Stimulated activated naive CD8-positive, alpha-beta T cell treated with anti-CD3 and anti-CD28 coated beads, Interleukin-15, Interleukin-2, amounts not matched to agents 100 ng/mL and 50 ng/mL, for 24 hours (primary cell): ENCODE data around the gene DAZL.

Experiments used
- H3K27ac Mint-ChIP-seq: one replicate; pipeline ENCODE4 v1.8.0; 2021; ENCODE audit warnings: mild to moderate bottlenecking, mixed read lengths
- H3K27me3 Mint-ChIP-seq: one replicate; pipeline ENCODE4 v1.8.0; 2021; ENCODE audit warnings: mixed read lengths
- H3K36me3 Mint-ChIP-seq: one replicate; pipeline ENCODE4 v1.8.0; 2021; ENCODE audit warnings: low read depth, mixed read lengths
- H3K4me1 Mint-ChIP-seq: one replicate; pipeline ENCODE4 v1.8.0; 2021; ENCODE audit warnings: low read depth, mixed read lengths
- H3K4me3 Mint-ChIP-seq: one replicate; pipeline ENCODE4 v1.8.0; 2021; ENCODE audit warnings: mild to moderate bottlenecking, mixed read lengths
- H3K9me3 Mint-ChIP-seq: one replicate; pipeline ENCODE4 v1.8.0; 2021; ENCODE audit warnings: mixed read lengths

Gene DAZL

DNA sequence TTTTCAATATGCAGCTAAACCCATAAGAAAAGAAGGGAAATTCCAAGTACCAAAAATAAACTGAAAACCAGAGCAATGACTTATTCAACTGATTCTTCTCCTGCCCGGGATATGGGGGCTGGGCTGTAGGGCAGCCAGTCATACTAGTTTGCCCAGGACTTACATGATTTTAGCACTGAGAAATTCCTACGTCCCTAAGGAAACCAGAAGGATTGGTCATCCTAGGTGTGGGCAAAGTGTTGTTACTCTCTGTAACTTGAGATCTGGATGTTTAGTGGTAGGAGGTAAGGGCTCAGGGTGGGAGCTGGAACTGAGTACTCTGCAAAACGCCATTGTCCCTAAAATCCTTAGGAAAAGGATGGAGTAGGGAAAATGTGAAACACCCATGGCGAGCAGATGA, 1.2 kb upstream of the DAZL start:
- no peaks in the 10 kb centered on the region for H3K27me3 Mint-ChIP-seq
- H3K4me3 Mint-ChIP-seq: no peak overlapping the region
- H3K4me1 Mint-ChIP-seq: peaks cover 12% of the 10 kb centered on the region

DNA sequence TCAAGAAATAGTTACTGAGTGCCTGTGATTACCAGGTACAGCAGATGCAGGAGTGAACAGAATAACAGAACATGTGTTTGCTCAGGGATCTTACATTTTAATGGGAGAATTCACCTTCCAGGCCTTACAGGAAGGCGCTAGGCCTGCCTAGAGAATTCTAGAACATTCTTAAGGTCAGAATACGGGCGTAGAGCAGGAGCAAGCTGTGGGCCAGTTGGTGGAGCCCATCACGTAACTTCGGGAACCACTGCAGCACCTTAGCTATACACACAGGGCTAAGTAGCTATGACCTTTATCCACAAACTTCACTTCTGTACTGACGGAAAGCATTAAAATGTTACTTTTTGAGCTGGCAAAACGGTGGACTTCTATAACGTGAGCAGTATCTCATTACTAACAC, 743 bp upstream of the DAZL start:
- H3K4me3 Mint-ChIP-seq: no peak overlapping the region
- peaks cover 3% of the 10 kb centered on the region for H3K27me3 Mint-ChIP-seq
- H3K27ac Mint-ChIP-seq: no peak overlapping the region
- no peaks in the 10 kb centered on the region for H3K9me3 Mint-ChIP-seq
- no peaks in the 10 kb centered on the region for H3K36me3 Mint-ChIP-seq
- H3K4me1 Mint-ChIP-seq: peaks cover 12% of the 10 kb centered on the region

More for the DNA sequence above, 1.2 kb upstream of the DAZL start:
- no peak overlapping the region for H3K27ac Mint-ChIP-seq
- H3K9me3 Mint-ChIP-seq: no peaks in the 10 kb centered on the region
- H3K36me3 Mint-ChIP-seq: no peaks in the 10 kb centered on the region

DNA sequence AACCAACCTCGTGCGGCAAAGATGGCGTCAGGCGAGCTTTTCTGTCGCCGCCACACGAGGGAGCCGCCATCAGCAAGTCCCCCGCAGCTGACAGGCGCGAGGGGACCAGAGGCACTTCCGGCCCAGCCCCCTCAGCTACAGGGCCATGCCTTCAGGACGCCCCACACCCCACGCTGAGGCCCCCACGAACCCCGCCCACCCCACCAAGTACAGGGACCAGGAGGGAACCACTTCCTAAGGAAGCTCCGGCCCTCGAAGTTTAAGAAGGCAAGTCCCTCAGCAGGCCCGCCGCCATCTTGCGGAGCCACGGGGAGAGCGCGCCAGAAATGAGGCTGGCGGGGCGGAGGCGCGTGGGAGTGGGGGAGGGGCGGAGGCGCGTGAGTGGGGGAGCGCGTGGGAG, 790 bp downstream of the DAZL start:
- Mint-ChIP-seq H3K4me1 (peaks cover 12% of the 10 kb centered on the region), H3K27ac (no peak overlapping the region), H3K27me3 (peaks cover 18% of the 10 kb centered on the region), H3K4me3 (no peak overlapping the region), H3K36me3 (no peaks in the 10 kb centered on the region), H3K9me3 (no peaks in the 10 kb centered on the region)

DNA sequence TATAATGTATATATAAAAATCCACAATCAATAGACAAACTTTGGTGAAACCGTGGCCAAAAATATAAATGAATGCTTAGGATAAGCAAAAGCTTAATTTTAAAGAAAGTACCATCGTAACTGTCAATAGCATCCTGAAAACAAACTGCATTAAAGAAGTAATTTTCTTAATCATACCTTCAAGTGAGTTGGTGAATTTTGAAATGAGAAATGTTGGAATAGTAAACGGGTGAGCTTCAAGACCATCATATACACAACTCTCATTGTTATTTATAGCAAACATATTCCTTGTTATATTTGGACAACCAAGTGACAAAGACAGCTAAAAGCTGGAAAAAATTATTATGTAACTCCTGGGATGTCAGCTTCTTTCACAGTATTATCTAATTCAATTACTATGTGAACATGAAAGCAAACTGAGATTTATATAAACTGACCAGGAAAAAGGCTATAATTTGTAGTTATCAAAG, 3.7 kb downstream of the DAZL start:
- Mint-ChIP-seq H3K4me1 (peaks cover 16% of the 10 kb centered on the region), H3K27me3 (peaks cover 31% of the 10 kb centered on the region)

DNA sequence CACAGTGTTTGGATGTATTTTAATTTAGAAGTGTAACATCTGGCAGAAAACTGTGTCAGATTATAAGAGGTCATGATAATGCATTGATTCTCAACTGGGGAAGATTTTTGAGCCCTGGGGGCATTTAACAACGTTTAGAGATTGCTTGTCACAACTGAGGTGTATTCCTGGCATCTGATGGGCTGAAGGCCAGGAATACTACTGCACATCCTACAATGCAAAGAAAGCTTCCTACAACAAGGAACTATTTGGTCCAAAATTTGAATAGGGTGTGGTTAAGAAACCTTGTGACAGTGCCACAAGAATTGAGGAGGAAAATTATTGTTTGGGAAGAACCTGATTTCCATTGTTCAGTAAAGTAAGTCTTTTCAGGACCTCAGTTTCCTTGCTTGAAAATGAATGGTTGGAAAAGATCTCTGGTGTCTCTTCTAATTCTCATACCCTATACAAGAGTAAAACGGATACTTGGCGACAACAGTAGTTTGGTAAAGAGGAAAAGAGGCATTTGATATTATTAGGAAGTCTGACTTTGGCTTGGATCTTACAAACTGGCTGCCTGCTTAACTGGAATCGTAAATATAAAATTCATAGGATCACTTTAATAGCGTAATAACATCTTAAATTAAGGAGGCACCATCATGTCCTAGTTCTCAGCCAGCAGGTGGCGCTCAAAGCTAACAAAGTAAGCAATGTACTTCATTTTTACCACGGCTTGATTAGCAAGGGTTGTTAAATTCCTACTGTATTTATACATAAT, 4.3 kb downstream of the DAZL start:
- Mint-ChIP-seq H3K27me3 (peaks cover 31% of the 10 kb centered on the region), H3K9me3 (no peaks in the 10 kb centered on the region), H3K4me3 (no peak overlapping the region), H3K4me1 (peaks cover 16% of the 10 kb centered on the region), H3K36me3 (no peaks in the 10 kb centered on the region), H3K27ac (no peak overlapping the region)

More for the DNA sequence above, 3.7 kb downstream of the DAZL start:
- Mint-ChIP-seq H3K36me3 (no peaks in the 10 kb centered on the region), H3K9me3 (no peaks in the 10 kb centered on the region), H3K4me3 (no peak overlapping the region), H3K27ac (no peak overlapping the region)

DNA sequence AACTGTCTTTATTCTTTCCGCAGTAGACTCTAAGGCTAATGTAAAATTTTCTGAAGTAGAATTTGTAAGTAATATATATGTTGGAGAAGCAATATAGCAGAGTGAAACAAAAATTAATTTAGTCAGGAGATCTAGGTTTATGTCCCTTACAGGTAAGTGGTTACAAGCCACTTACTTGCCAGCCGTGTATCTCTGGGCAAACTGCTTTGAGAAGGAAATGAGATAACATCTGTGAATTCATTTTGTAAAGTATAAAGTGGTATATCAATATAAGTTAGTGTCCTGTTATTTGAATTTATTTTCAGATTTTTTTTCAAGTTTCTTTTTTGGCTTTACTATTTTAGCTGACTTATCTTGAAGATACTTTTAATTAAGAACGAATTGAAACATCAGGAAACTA, 5.5 kb downstream of the DAZL start:
- H3K9me3 Mint-ChIP-seq: no peaks in the 10 kb centered on the region
- no peak overlapping the region for H3K4me3 Mint-ChIP-seq
- H3K27ac Mint-ChIP-seq: no peak overlapping the region

DNA sequence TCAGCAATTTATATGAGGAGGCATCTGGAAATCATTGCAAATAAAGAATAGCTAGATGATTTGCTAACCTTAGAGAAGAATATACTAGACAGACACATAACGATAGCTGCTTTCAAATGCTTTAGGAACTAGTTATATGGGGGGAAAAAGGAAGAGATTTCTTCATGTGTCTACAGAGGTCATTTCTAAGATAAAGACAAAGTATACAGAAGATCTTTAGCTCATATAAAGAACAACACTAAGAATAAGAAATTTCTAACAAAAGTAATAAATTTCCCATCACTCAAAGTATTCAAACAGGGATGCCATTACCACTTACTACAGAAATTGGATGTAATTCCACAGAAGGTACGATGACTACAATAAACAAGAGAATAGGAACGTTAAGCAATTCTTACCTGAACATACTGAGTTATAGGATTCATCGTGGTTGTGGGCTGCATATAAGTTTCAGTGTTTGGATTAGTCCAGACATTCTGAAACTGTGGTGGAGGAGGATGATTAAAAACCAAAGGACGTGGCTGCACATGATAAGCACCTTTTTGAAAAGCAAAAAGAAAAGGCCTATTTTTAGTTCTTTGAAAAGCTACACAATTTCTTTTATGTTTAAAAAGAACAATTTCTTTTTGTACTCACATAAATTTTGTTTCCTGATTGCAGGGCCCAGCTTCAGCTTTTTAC, 8.7 kb downstream of the DAZL start:
- Mint-ChIP-seq H3K9me3 (no peaks in the 10 kb centered on the region), H3K27ac (peak overlapping the region; percentile 7), H3K4me3 (peak overlapping the region; percentile 5), H3K36me3 (no peaks in the 10 kb centered on the region), H3K4me1 (peaks cover 22% of the 10 kb centered on the region), H3K27me3 (peaks cover 46% of the 10 kb centered on the region)

More for the DNA sequence above, 5.5 kb downstream of the DAZL start:
- H3K27me3 Mint-ChIP-seq: peaks cover 34% of the 10 kb centered on the region
- no peaks in the 10 kb centered on the region for H3K36me3 Mint-ChIP-seq
- H3K4me1 Mint-ChIP-seq: peaks cover 22% of the 10 kb centered on the region

DNA sequence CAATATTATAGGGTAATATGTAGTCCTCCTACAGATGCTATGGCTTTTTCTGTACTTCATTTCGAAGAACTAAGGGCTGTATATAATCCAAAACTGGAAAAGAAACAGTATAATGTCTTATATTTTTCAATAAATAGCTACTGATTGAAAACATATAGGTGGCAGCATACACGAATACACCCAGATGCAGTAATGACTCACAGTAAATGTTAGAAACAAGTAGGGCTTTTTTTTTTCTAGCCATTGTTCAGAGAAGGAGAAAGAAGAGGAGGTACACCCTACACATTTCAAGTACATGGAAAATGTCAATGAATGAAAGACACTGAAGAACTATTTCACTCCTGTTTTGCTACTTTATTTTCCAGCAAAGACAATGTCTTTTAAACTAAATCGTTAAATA, 9.4 kb downstream of the DAZL start:
- no peak overlapping the region for H3K27ac Mint-ChIP-seq
- H3K36me3 Mint-ChIP-seq: no peaks in the 10 kb centered on the region
- H3K27me3 Mint-ChIP-seq: peaks cover 45% of the 10 kb centered on the region
- no peaks in the 10 kb centered on the region for H3K9me3 Mint-ChIP-seq
- H3K4me3 Mint-ChIP-seq: no peak overlapping the region
- H3K4me1 Mint-ChIP-seq: peaks cover 22% of the 10 kb centered on the region

DNA sequence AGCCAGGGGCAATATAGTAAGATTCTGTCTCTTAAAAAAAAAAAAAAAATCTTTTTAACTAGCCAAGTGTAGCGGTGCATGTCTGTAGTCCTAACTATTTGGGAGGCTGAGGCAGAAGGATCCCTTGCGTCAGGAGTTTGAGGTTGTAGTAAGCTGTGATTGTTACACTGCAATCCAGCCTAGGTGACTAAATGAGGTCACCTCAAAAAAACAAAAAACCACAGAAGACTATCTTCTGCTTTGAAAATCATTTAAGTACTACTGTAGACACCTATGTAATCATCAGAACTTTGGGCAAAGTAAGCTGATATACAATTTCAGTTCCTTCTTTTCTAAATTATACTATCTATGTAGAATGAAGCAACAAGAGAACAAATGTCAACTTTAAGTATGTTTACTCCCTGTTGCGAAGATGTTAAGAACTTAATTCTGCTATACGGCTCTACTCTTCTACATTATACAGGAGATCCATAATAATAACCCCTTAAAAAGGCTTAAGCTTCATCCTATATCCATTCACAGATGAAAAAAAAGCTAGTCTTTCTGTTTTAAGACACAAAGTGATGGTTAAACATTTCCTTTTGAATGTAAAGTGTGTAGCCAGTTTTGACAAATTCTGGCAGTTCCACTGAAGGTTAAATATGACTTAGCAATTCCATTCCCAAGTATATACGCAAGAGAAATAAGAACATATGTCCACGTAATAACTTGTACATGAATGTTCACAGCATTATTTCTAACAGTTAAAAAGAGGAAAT, 15.2 kb downstream of the DAZL start:
- no peaks in the 10 kb centered on the region for H3K9me3 Mint-ChIP-seq
- H3K4me3 Mint-ChIP-seq: no peak overlapping the region
- no peak overlapping the region for H3K27ac Mint-ChIP-seq

DNA sequence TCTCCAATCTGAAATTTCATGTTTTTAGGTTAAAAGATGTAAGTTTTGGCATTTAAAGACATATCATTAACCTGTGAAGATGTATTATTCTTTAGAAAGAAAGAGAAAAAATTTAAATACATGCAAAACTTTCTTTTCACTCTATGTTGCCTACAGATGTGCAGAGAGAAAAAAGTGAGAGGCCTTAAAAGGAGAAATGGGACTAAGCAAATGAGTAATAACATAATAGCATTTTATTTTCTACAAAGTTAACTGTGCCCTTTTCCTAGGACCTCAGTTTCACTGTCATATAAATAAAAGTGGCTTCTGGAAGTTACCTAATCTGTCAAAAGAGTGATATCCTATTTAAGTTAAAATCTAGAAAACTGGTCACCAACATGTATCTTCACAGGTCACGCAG, 16.1 kb downstream of the DAZL start:
- H3K27ac Mint-ChIP-seq: no peak overlapping the region
- H3K4me1 Mint-ChIP-seq: peaks cover 18% of the 10 kb centered on the region
- no peak overlapping the region for H3K4me3 Mint-ChIP-seq
- H3K36me3 Mint-ChIP-seq: no peaks in the 10 kb centered on the region
- H3K9me3 Mint-ChIP-seq: no peaks in the 10 kb centered on the region
- H3K27me3 Mint-ChIP-seq: peaks cover 10% of the 10 kb centered on the region

More for the DNA sequence above, 15.2 kb downstream of the DAZL start:
- Mint-ChIP-seq H3K36me3 (no peaks in the 10 kb centered on the region), H3K27me3 (peaks cover 19% of the 10 kb centered on the region), H3K4me1 (peaks cover 18% of the 10 kb centered on the region)

DNA sequence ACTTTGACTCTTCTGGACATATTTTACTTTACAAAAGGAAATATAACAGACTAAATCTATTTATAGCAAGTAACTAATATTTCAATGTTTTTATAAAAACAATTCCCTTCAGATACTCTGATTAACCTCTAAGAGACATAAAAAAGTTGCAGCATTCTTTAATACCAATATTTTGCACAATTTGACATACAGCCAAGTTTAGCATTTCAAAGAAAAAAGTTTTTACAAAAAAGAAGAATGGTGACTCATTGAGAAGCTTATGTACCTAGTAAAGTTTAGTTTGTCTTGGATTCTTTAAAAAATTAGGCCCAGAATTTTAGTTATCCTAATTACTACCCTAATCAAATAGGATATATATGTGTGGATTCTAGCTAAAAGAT, 17.6 kb downstream of the DAZL start:
- Mint-ChIP-seq H3K27ac (no peak overlapping the region), H3K36me3 (no peaks in the 10 kb centered on the region), H3K4me3 (no peak overlapping the region), H3K27me3 (peaks cover 7% of the 10 kb centered on the region), H3K4me1 (peaks cover 18% of the 10 kb centered on the region), H3K9me3 (no peaks in the 10 kb centered on the region)

DNA sequence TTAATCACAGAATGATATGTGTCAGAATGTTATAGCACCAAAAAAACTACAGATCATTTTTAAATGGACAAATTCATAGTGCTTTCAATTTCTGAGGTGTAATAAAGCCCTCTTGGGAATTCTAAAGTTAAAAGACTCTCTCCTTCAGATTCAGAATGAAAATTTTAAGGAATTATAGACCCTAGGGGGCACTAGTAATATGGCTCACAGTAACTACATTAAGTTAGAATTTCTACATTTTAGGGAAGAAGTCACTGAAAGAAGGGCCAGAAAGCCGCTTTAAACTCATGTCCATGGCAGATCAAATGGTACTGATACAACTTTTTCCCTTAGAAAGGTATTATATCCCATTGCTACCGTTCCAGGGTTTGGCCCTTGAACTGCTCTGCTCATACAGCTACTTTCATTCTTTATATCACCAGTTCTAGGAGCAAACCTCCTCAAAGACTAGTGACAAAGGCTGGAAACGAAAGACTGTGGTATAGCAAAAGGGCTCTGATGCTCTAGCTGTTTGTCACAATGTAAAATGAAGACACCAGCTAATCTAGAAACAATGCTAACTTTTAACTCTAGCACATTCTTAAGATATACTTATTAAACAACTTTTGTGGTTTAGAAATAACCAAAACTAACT, 18.1 kb downstream of the DAZL start:
- no peaks in the 10 kb centered on the region for H3K36me3 Mint-ChIP-seq
- H3K9me3 Mint-ChIP-seq: no peaks in the 10 kb centered on the region
- no peak overlapping the region for H3K27ac Mint-ChIP-seq

DNA sequence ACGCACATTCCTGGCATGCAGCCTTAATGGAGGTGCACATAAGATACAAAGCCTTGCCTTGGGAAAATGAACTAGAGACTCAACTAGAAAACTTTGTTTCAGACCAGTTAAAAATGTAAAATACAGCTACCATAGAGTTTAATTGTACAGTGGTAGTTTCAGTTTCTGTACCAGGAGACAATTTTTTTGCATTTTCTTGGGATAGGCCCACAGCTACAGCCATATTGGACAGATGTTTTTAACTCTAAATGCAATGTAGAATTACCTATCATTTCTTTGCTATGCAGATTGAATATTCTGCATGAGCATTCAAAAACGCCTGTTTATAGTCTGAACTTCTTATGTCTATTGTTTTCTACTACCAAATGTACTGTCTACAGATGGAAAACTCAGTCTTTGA, 20.3 kb downstream of the DAZL start:
- H3K36me3 Mint-ChIP-seq: no peaks in the 10 kb centered on the region
- H3K27me3 Mint-ChIP-seq: no peaks in the 10 kb centered on the region
- H3K9me3 Mint-ChIP-seq: no peaks in the 10 kb centered on the region
- no peak overlapping the region for H3K4me3 Mint-ChIP-seq
- H3K27ac Mint-ChIP-seq: no peak overlapping the region
- H3K4me1 Mint-ChIP-seq: peaks cover 14% of the 10 kb centered on the region

More for the DNA sequence above, 18.1 kb downstream of the DAZL start:
- H3K4me3 Mint-ChIP-seq: no peak overlapping the region
- peaks cover 7% of the 10 kb centered on the region for H3K27me3 Mint-ChIP-seq
- peaks cover 21% of the 10 kb centered on the region for H3K4me1 Mint-ChIP-seq

DNA sequence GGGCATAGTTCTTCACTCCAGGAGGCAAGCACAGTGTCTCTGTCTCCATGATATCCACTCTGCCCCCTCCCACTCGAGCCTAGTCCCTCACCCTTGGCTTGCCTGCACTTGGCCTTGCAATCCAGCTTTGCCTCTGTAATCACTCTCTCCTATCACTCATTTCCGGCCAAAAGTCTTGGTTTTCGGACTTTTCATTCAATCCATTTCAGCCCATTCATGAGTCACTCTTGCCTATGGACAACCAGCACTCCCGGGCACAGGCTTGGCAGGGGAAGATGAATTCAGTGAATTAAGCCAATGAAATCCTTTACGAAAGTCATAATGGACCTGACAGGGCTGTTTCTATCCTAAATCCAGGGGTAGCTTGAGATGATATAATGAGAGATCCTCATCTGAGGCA, 21.7 kb downstream of the DAZL start:
- H3K27ac Mint-ChIP-seq: no peak overlapping the region
- no peaks in the 10 kb centered on the region for H3K36me3 Mint-ChIP-seq
- H3K4me3 Mint-ChIP-seq: no peak overlapping the region
- no peaks in the 10 kb centered on the region for H3K9me3 Mint-ChIP-seq
- no peaks in the 10 kb centered on the region for H3K27me3 Mint-ChIP-seq
- H3K4me1 Mint-ChIP-seq: peaks cover 4% of the 10 kb centered on the region

DNA sequence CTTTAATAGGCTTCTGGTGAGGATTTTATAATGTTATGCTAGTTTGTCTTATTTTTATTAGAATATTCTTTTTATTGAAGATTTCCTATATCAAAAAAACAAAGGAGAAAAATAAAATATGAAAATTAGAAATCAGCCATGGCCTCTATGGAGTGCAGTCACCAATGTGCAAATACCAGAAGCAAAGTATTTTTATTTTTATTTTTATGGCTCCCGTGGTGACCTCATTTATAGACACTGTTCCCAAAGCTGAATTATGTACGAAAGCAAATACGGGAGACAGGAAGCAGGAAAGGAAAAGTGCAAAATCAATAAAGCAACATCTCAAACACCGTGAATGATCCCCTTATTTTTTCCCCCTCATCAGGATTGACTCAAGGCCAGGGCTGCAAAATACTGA, 35.1 kb downstream of the DAZL start:
- Mint-ChIP-seq H3K4me3 (no peak overlapping the region), H3K27ac (no peak overlapping the region), H3K9me3 (no peaks in the 10 kb centered on the region), H3K4me1 (no peaks in the 10 kb centered on the region), H3K36me3 (no peaks in the 10 kb centered on the region), H3K27me3 (peaks cover 9% of the 10 kb centered on the region)
